ENCODE measurements around the gene ATG16L1. TPM values are rescaled to one million over a fixed set of nuclear protein-coding genes. Genes with fewer than 3 reads are reported as not detected.
A peak's percentile ranks its signal among the peaks of the same experiment; 100 is the strongest.

Gene ATG16L1
- total and polyA plus RNA-seq, 2 donors (not counting 1 experiment from before 2014, with no cell fraction given), result 23.7 to 33.7 TPM

- Histone ChIP-seq H3K4me1 (ENCODE audit: control insufficient read depth, extremely low read depth, insufficient read depth, low read length) (no peaks in the 10 kb centered on the region), H3K9ac (ENCODE audit: insufficient read depth, low read length) (no peak overlapping the region), H3K4me3 (replicated peaks in 1 of 4; ENCODE audit: control extremely low read depth in 1 of 4, insufficient read depth in 1 of 4, low read depth in 3 of 4, low read length in 4 of 4) (no peak overlapping the region), H3K9me3 (ENCODE audit: control insufficient read depth, insufficient read depth, low read depth, low read length) (no peaks in the 10 kb centered on the region), H3K27ac (ENCODE audit: insufficient read depth, low read length) (no peak overlapping the region), H3K4me2 (ENCODE audit: extremely low read depth, insufficient read depth, low read length) (no peak overlapping the region), H3K79me2 (ENCODE audit: control insufficient read depth, insufficient read depth, low read length) (no peaks in the 10 kb centered on the region), H4K20me1 (ENCODE audit: control insufficient read depth, extremely low read depth, insufficient read depth, low read length) (no peaks in the 10 kb centered on the region), H3K36me3 (ENCODE audit: control insufficient read depth, insufficient read depth, low read length) (no peaks in the 10 kb centered on the region), H2AFZ (ENCODE audit: low read length) (no peak overlapping the region), H3K27me3 (ENCODE audit: control insufficient read depth, insufficient read depth, low read length) (no peaks in the 10 kb centered on the region)
- DNase-seq (ENCODE audit: low read depth in 2 of 2), result peak in 1 of 2 donors; percentile 38
- no peak for TF ChIP-seq EZH2 (IDR thresholded peaks at IDR 0.05; ENCODE audit: low read length, missing control alignments)
- TF ChIP-seq CTCF (conservative IDR thresholded peaks at IDR 0.05 in 1 of 2, IDR thresholded peaks at IDR 0.05 in 1 of 2; ENCODE audit: low read depth in 1 of 2, low read length in 2 of 2), result no peak
Observed at GRCh38 chr2:233221378-233222063, 30.0 kb upstream of the ATG16L1 start.

- no peaks in the 10 kb centered on the region for H3K27me3 ChIP-seq (ENCODE audit: control insufficient read depth, insufficient read depth, low read length)
- H3K9ac ChIP-seq (ENCODE audit: insufficient read depth, low read length), result no peak overlapping the region
- TF ChIP-seq CTCF (conservative IDR thresholded peaks at IDR 0.05 in 1 of 2, IDR thresholded peaks at IDR 0.05 in 1 of 2; ENCODE audit: low read depth in 1 of 2, low read length in 2 of 2) (no peak), EZH2 (IDR thresholded peaks at IDR 0.05; ENCODE audit: low read length, missing control alignments) (no peak)
- no peaks in the 10 kb centered on the region for H3K79me2 ChIP-seq (ENCODE audit: control insufficient read depth, insufficient read depth, low read length)
- DNase-seq (ENCODE audit: low read depth in 2 of 2), result no peak
- H2AFZ ChIP-seq (ENCODE audit: low read length), result no peak overlapping the region
- no peaks in the 10 kb centered on the region for H4K20me1 ChIP-seq (ENCODE audit: control insufficient read depth, extremely low read depth, insufficient read depth, low read length)
- no peak overlapping the region for H3K4me2 ChIP-seq (ENCODE audit: extremely low read depth, insufficient read depth, low read length)
- no peak overlapping the region for H3K4me3 ChIP-seq (replicated peaks in 1 of 4; ENCODE audit: control extremely low read depth in 1 of 4, insufficient read depth in 1 of 4, low read depth in 3 of 4, low read length in 4 of 4)
- H3K36me3 ChIP-seq (ENCODE audit: control insufficient read depth, insufficient read depth, low read length), result no peaks in the 10 kb centered on the region
- no peaks in the 10 kb centered on the region for H3K9me3 ChIP-seq (ENCODE audit: control insufficient read depth, insufficient read depth, low read depth, low read length)
- no peaks in the 10 kb centered on the region for H3K4me1 ChIP-seq (ENCODE audit: control insufficient read depth, extremely low read depth, insufficient read depth, low read length)
- H3K27ac ChIP-seq (ENCODE audit: insufficient read depth, low read length), result no peak overlapping the region
Observed at GRCh38 chr2:233223059-233223894, 28.2 kb upstream of the ATG16L1 start.

- Histone ChIP-seq H3K9me3 (ENCODE audit: control insufficient read depth, insufficient read depth, low read depth, low read length) (no peaks in the 10 kb centered on the region), H4K20me1 (ENCODE audit: control insufficient read depth, extremely low read depth, insufficient read depth, low read length) (no peaks in the 10 kb centered on the region), H3K9ac (ENCODE audit: insufficient read depth, low read length) (no peak overlapping the region), H3K36me3 (ENCODE audit: control insufficient read depth, insufficient read depth, low read length) (no peaks in the 10 kb centered on the region), H3K4me2 (ENCODE audit: extremely low read depth, insufficient read depth, low read length) (no peak overlapping the region), H2AFZ (ENCODE audit: low read length) (no peak overlapping the region), H3K4me1 (ENCODE audit: control insufficient read depth, extremely low read depth, insufficient read depth, low read length) (no peaks in the 10 kb centered on the region), H3K27ac (ENCODE audit: insufficient read depth, low read length) (no peak overlapping the region), H3K27me3 (ENCODE audit: control insufficient read depth, insufficient read depth, low read length) (no peaks in the 10 kb centered on the region), H3K4me3 (replicated peaks in 1 of 4; ENCODE audit: control extremely low read depth in 1 of 4, insufficient read depth in 1 of 4, low read depth in 3 of 4, low read length in 4 of 4) (no peak overlapping the region), H3K79me2 (ENCODE audit: control insufficient read depth, insufficient read depth, low read length) (no peaks in the 10 kb centered on the region)
- no peak for TF ChIP-seq EZH2 (IDR thresholded peaks at IDR 0.05; ENCODE audit: low read length, missing control alignments)
- no peak for TF ChIP-seq CTCF (conservative IDR thresholded peaks at IDR 0.05 in 1 of 2, IDR thresholded peaks at IDR 0.05 in 1 of 2; ENCODE audit: low read depth in 1 of 2, low read length in 2 of 2)
- DNase-seq (ENCODE audit: low read depth in 2 of 2), result peak in 1 of 2 donors; percentile 39
Observed at GRCh38 chr2:233225230-233226068, 26.0 kb upstream of the ATG16L1 start.

Measured in fibroblast of lung (primary cell).